Gastroesophageal sphincter (tissue), 3 donors: ENCODE data around the gene TEPSIN.

ENCODE experiments used
- CTCF ChIP-seq, 4 experiments: fragments of 200-600 bp in 2 of 4; fragments of 450-650 bp in 2 of 4; sonication (generic) in 1 of 4; IDR thresholded peaks; one replicate each; pipeline ENCODE4 v1.5.1; 2017 to 2019; ENCODE audit warnings: antibody characterized with exemption in 4 of 4, mild to moderate bottlenecking in 2 of 4, moderate library complexity in 2 of 4
- POLR2A ChIP-seq, 2 donors: fragments of 450-650 bp; IDR thresholded peaks; one replicate each; pipeline ENCODE4 v1.6.1; 2017; ENCODE audit warnings: antibody characterized with exemption in 2 of 2, mild to moderate bottlenecking in 2 of 2, moderate library complexity in 1 of 2

- TF ChIP-seq CTCF (IDR thresholded peaks at IDR 0.05) (no peak), POLR2A (IDR thresholded peaks at IDR 0.05) (no peak)
Measured at GRCh38 chr17:81251094-81251708, 12.3 kb upstream of the TEPSIN start.
